Measurements from ENCODE around the gene GPR52.
"Not testable (repeated sequence)": the region's sequence is repeated elsewhere in the genome, so short reads cannot be mapped to it uniquely, and the experiment has no call there.

The GPR52 gene, protein sequence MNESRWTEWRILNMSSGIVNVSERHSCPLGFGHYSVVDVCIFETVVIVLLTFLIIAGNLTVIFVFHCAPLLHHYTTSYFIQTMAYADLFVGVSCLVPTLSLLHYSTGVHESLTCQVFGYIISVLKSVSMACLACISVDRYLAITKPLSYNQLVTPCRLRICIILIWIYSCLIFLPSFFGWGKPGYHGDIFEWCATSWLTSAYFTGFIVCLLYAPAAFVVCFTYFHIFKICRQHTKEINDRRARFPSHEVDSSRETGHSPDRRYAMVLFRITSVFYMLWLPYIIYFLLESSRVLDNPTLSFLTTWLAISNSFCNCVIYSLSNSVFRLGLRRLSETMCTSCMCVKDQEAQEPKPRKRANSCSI

DNA sequence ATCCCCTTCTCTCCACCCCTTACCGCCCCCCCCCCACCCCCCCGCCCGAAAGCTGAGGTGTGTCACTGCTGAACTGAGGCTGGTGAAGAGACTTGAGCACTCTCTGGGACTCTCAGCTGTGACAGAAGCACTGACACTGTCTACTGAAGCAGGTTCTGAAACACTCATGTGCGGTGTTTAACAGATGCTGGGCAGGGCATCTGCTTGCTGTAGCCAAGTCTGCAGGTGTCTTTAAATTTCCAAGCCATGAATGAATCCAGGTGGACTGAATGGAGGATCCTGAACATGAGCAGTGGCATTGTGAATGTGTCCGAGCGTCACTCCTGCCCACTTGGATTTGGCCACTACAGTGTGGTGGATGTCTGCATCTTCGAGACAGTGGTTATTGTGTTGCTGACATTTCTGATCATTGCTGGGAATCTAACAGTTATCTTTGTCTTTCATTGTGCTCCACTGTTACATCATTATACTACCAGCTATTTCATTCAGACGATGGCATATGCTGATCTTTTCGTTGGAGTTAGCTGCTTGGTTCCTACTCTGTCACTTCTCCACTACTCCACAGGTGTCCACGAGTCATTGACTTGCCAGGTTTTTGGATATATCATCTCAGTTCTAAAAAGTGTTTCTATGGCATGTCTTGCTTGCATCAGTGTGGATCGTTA, at the start of gene GPR52:
Gene GPR52 (plus strand): TSS at position 99 of the 665 bp plus-strand sequence. CDS start 148 bp downstream, at position 247.
- DNase-seq (ENCODE audit: low read depth in 2 of 2): no peak

DNA sequence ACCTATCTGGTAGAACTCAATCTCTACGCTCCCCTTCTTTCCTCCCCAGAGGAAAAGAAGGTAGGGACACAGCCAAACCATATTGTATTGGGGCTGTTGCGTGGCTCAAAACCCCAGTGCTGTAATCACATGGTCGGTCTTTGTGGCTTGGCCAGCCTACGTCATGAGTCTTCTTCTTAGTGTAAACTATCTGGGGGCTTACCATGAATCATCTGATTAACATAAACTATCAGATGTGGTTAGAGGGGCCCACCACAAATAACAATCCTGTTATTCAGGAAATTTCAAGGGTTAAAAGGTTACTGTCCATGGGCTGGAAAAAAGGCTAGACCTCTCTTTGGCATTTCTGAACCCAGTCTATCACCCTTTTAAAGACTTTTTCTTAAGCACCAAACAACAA, 49.5 kb upstream of the GPR52 start:
- no peak for DNase-seq (ENCODE audit: low read depth in 2 of 2)

DNA sequence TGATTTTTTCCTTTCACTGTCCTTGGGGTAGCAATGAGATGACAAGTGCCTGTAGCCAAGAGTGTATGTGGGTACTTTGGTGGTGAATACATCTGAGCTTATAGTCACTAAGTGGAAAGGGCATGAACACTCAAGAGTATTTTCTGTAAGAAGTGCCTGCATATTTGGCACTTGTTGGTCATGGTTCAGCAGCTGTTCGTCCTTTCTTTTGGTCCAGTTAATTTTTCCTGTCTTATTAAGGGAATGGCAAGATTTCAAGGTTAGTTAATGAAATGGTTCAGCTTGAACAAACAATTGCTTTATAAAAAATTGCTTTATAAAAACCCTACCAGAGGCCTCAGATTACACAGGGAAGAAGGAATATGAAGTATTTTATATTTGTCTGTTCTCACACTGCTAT, 48.6 kb upstream of the GPR52 start:
- DNase-seq (ENCODE audit: low read depth in 2 of 2): no peak

DNA sequence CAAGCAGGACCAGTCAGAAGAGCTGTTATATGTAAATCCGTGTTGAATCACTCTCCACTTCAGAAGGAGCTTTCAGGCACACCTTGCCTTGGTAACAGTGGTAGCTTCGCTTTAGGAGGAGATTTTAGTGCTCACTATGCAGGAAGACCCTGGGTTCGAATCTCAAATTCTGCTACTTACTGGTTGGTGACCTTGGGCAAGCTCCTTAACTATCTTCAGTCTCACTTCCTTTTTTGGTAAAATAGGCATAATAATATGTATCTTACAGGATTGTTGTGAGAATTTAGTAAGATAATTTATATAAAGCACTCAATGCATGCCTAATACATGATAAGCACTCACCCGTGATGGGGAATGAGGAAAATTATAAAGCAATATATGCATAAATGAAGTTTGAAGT, 46.7 kb upstream of the GPR52 start:
- DNase-seq (ENCODE audit: low read depth in 2 of 2): no peak

DNA sequence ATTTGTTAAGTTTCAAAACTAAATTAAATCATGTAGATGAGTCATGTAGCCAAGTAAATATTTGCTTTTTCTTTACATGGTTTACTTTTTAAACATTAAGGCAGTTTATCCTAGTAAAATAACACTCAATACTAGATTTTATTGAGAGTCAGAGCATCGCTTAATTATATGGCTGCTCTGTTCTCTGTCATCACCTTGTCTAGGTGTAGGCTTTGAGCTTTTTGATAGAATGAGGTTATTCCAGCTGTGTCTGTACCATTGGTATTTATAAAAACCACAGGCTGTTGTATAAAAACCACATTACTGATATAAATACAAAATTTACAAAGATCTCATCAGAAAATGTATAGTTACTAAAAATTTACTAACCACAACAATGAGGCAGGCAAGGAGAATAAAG, 42.5 kb upstream of the GPR52 start:
- DNase-seq (ENCODE audit: low read depth in 2 of 2): no peak

DNA sequence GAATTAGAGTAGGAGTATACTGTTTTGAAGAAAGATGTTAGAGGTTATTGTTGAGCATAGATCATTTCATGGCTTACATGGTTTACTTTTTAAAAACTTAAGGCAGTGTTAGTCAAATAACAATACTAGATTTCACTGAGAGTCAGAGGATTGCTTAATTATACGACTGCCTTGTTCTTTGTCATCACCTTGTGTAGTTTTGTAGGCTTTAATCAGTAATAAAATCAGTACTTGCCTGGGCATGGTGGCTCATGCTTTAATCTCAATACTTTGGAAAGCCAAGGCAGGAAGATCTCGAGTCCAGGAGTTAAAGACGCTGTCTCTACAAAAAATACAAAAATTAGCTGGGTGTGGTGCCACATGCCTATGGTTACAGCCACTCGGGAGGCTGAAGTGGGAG, 41.3 kb upstream of the GPR52 start:
- no peak for DNase-seq (ENCODE audit: low read depth in 2 of 2)

DNA sequence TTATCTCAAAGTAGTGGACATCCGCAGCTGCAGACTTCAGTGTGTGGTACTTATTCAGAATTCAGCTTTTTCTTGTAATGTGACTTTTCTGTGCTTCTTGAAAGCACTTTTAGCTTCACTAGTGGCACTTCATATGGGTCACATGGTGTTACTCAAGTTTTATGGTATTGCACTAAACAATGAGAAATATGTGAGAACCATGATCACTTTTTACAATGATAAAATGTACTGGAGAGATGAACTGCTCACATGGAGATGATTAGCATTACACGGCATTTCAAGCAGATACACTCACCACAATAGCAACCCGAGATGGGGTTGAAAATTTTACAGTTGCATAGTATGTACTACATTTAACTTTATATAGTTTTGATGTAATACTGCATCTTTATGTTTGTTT, 40.1 kb upstream of the GPR52 start:
- no peak for DNase-seq (ENCODE audit: low read depth in 2 of 2)

DNA sequence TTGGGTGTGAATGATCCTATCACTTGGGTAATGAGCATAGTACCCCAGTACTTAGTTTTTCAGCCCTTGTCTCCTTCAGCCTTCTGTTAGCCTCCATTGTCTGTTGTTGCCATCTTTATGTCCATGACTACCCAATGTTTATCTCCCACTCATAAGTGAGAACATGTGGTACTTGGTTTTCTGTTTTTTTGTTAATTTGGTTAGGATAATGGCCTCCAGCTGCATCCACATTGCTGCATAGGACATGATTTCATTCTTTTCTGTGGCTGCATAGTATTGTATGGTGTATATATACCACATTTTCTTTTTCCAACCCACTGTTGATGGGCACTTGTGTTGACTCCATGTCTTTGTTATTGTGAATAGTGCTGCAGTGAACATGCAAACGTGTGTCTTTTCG, 39.6 kb upstream of the GPR52 start:
- DNase-seq (ENCODE audit: low read depth in 2 of 2): no peak

DNA sequence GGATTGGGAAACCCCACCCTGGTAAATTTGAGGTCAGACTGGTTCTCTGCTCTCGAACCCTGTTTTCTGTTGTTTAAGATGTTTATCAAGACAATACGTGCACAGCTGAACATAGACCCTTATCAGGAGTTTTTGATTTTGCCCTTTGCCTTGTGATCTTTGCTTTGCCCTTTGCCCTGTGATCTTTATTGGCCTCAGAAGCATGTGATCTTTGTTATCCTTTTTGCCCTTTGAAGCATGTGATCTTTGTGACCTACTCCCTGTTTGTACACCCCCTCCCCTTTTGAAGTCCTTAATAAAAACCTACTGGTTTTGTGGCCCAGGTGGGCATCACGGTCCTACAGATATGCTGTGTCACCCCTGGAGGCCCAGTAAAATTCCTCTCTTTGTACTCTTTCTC, 38.0 kb upstream of the GPR52 start:
- DNase-seq (ENCODE audit: low read depth in 2 of 2): not testable (repeated sequence)

DNA sequence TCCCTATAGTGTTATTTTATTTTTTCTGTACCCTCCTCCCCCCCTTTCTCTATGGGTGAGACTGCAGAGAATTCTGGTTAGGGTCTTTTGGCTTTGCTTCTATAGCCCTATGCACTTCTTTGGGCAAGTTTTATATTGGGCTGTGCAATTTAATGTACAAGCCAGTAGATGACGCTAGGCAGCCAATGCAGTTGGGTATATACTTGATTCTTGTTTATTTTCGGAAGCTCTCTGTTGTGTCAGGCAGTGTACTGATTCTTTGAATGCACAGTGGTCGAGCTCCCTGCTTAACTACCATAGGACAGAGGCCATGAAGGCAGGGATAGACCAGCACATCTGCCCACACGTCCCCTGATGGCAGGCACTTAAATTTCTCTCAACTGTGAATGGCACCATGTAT, 34.1 kb upstream of the GPR52 start:
- no peak for DNase-seq (ENCODE audit: low read depth in 2 of 2)

DNA sequence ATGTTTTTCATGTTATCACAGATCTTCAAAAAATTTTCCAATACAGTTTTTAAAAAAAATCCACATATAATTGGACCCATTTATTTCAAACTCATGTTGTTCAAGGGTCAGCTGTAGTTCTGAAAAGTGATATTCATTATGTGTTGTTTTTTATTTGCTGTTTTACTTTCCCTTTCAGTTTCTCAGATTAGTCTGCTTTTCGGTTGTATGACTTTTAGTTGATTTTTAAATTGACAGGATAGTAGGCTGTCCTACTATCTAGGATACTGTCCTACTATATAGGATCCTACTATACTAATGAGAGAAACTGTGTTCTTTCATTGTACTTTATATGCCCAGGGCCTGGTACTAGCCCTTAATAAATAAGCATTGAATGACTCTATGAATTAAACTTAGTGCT, 33.6 kb upstream of the GPR52 start:
- DNase-seq (ENCODE audit: low read depth in 2 of 2): no peak

DNA sequence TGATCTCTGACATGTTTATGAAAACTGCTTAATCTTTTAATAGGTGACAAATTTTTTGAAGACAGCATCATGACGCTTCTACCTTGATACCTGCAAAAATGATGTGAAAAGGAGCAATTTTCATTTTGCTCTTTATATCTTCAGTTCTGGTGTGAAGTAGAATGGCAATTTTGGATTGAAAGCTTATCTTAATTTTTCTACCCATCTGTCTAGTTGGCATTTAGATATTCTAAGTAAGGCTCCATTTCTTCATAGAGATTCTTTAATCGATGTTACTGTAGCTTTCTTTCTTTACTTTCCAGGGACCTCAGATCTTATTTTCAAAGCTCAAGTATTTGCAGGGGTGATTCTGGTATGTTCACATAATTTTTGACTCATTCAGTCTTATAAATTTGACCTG, 32.3 kb upstream of the GPR52 start:
- no peak for DNase-seq (ENCODE audit: low read depth in 2 of 2)

DNA sequence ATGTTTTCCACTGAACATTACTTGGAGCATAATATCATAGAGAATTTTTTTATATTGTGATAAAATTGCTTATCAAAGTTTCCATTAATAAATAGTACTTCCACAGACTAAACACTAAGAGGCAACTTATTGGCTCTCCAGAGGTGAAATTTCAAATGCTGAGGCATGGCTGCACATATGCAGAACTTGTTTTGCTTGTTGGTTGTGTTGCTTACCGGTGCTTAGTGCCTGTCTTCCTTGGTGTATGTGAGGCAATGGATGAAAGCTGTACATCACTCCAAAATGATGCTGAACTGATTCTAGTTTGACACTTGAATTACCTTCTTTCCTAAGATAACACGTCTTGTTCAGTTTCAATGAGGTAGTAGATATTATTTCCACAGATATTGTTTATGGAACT, 29.8 kb upstream of the GPR52 start:
- DNase-seq (ENCODE audit: low read depth in 2 of 2): no peak

DNA sequence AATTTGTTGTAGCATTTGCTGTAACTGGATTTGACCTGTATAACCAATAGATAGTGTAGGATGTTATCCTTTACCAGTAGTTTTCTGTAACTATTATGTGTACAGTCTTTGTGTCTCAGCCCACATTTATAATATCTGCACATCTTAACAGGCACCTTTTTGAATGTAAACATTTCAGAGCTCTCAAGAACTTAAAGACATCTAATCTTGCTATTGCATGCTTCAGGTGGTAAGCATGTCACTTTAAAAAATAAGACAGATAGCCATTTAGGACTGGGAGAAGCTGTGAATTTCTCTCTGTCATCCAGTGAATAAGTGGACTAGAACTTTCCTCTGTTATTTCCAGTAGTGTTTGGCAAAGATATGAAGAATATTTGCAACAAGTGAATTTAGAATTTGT, 22.6 kb upstream of the GPR52 start:
- no peak for DNase-seq (ENCODE audit: low read depth in 2 of 2)

DNA sequence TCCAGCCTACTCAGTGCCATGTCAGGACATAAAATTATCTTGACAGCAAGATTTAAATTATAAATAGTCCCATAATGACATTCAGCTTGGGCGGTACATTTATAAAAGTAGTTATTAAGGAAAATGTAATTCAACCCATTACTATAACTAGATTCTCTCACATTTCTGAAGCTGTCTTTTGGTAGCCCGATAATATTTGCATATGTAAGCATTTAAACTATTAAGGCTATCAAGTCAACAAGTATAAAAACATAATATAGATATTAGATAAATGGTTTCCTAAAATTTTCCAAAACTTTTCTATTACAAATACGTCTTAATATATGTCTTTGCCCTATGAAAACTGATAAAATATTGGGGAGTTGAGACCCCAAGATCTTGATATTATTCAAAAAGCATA, 21.6 kb upstream of the GPR52 start:
- no peak for DNase-seq (ENCODE audit: low read depth in 2 of 2)

DNA sequence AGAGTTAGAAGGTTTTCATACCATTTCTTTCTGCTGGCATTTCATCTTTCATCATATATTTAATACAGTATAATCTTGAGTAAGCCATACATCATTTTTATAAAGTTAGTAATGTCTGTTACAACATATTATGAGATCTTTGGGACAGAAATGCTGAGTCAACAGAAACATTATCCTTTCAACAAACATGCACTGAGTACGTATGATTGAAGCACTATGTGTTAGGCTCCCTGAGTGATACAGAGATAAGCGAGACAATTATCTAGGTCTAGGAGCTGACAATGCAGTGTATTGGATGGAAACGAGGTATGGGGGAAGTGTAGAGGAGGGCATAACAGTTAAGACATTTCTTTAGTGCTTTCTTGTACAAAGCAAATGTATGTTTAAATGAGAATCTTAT, 19.7 kb upstream of the GPR52 start:
- no peak for DNase-seq (ENCODE audit: low read depth in 2 of 2)

DNA sequence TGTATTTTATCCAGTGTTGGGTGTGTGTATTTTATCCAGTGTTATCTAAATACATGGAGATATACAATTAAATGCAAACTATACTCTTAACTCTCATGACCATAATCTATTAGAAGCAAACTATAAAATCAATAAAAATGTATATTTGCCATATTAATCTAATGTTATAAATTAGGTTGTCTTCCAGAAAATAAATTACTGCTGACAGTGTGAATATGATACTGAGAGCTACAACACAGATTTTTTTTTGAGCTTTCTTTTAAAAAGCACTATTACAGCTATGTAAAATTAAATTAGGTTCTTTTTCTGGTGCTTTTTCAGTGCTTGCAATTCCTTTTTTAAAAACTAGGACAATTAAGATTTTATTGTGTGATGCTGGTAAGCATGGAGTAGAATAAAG, 19.0 kb upstream of the GPR52 start:
- no peak for DNase-seq (ENCODE audit: low read depth in 2 of 2)

DNA sequence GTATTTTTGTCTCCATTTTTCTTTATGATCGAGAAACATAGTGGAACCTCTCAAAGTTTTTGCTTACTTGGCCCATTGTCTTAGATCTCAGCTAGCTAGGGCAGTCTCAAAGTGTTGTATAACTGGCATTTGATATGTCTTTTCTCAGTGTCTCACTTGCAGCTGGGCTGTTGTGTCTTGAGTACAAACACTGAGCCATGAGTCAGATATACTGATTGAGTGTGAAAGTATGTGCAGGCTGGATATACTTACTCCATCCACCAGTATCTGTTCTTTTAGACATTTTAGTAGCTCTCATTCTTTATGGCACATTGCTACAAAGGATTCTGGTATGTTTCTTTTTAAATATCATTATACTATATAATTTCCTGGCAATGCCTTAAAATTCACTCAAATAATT, 14.3 kb upstream of the GPR52 start:
- DNase-seq (ENCODE audit: low read depth in 2 of 2): no peak

DNA sequence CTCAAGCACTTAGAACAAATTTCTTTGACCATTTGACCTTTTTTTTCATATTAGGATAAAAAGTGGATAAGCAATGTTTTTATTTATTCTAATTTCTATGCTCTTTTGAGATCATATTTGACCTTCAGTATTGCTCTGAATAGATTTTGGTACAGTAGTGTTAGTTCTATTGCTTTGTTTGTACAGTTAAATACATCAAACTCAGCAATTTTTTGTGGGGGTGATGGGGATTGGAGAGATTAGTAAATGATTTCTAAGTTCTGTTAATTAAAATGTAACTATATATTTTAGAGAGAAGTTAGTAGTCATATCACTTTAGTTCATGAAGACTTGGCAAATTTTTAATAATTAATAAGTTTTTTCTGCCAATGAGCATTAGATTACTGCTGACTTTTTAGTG, 2.4 kb upstream of the GPR52 start:
- DNase-seq (ENCODE audit: low read depth in 2 of 2): no peak

DNA sequence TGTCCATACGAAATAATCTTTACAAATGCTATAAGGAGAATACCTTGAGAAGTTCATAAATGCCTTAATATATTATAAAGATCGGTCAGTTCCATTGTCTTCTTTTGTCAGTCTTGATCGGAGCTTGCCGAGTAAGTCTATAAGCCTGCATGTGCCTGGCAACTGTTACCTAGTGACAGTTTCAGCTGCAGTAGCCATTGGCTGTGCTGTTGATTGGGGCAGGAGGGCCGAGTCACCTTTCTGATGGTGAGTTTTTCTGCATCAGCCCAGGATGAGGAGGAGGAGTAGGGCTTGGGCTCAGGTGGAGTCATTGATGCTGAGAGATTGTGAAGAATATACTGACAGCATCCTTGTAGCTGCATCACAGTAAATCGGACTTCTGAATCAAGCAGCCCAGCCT, 1.9 kb upstream of the GPR52 start:
- DNase-seq (ENCODE audit: low read depth in 2 of 2): no peak

DNA sequence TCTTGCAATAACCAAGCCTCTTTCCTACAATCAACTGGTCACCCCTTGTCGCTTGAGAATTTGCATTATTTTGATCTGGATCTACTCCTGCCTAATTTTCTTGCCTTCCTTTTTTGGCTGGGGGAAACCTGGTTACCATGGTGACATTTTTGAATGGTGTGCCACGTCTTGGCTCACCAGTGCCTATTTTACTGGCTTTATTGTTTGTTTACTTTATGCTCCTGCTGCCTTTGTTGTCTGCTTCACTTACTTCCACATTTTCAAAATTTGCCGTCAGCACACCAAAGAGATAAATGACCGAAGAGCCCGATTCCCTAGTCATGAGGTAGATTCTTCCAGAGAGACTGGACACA, 743 bp downstream of the GPR52 start:
- DNase-seq (ENCODE audit: low read depth in 2 of 2): no peak

DNA sequence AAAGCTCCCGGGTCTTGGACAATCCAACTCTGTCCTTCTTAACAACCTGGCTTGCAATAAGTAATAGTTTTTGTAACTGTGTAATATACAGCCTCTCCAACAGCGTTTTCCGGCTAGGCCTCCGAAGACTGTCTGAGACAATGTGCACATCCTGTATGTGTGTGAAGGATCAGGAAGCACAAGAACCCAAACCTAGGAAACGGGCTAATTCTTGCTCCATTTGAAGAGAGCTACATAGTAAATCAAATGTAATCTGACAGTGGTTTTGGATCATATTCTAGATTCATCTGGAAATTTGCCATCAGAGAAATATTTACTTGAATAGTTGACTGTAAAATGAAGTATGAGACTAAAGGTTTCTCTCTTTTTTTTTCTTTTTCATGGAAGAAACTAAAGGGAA, 1.2 kb downstream of the GPR52 start:
- no peak for DNase-seq (ENCODE audit: low read depth in 2 of 2)

DNA sequence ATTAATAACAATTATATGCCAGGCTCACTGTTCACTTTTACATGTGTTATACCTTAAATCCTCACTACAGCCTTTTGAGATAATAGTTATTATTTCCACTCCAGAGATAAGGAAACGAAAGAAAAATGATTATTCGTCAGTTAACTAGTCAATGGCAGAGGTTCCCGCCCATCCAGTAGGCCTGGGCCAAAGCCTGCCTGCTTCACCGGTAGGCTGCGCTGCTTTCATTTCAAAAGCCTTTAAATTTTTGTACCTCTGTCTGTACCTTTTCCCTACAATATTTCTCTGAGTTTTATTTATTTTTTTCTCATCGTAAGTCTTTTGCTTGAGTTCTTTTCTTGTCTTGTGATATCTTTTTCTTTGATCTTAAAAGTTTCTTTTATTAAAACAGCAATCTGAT, 3.6 kb downstream of the GPR52 start:
- DNase-seq (ENCODE audit: low read depth in 2 of 2): no peak

DNA sequence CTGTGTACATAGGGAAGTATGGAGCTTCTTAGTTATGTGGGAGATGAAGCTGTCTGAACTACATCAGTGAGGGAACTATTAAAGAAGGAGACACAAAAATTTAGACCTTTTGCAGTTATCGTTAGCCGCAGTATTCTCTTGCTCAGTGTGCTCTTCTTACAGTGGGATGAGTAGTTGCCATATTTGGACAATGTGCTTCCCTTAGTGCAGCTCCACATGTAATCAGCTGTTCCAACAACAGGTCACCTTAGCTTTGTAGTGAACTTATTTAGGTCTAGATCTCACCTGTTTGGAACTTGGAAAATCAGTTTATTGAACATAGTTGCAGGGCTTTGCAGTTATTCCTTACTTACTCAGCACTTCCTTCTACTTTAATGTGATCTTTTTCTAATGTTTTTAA, 18.1 kb downstream of the GPR52 start:
- DNase-seq (ENCODE audit: low read depth in 2 of 2): no peak
